ENCODE data around the gene DNAAF8. TPM values are rescaled to one million over a fixed set of nuclear protein-coding genes. Genes with fewer than 3 reads are reported as not detected.

The DNAAF8 gene
- polyA plus RNA-seq, 2 of the 4 experiments (the other 2 are of a cell fraction) = 1.6 TPM

GRCh38 chr16:4696905-4697847, 37.2 kb upstream of the DNAAF8 start:
- DNase-seq (ENCODE audit: low read depth in 1 of 2, low spot score in 1 of 2) (no peak), ATAC-seq (no peak), FAIRE-seq (no peak)
- ChIA-PET POLR2A (no interaction called here), CTCF (interaction anchor here (1.0 to 2.2 kb wide), 6 partner anchors 9 to 387 kb away, joined by 3 to 12 read pairs (median 5); partner anchors contain the start of gene MGRN1)
- Histone ChIP-seq H3K27ac (no peak overlapping the region), H3K4me3 (no peak overlapping the region), H3K9me3 (no peaks in the 10 kb centered on the region), H3K4me2 (no peak overlapping the region), H3K4me1 (peaks cover 11% of the 10 kb centered on the region; the same call in 1 of the 3 replicates)
- 0 out of 5 replicates have a peak, but pooled peaks of 1 of the 2 experiments have one; percentile 0 for TF ChIP-seq JUN (IDR thresholded peaks at IDR 0.05)
- TF ChIP-seq BHLHE40 (IDR thresholded peaks at IDR 0.05; ENCODE audit: low read depth, low read length) = no peak
- WGBS (ENCODE audit: missing lambda C conversion rate) = 90% methylated on average over 26 of the region's 33 CpGs

- peaks cover 6% of the 10 kb centered on the region; the same call in 1 of the 3 replicates for H3K4me1 ChIP-seq
- POLR2A ChIA-PET = interaction anchor here (0.7 kb wide), 1 partner anchor 36 kb away, joined by 5 read pairs; the partner anchor contains the start of genes ANKS3 and DNAAF8
- WGBS (ENCODE audit: missing lambda C conversion rate) = 93% methylated on average over 5 of the region's 9 CpGs
- ATAC-seq = no peak
- FAIRE-seq = no peak
- DNase-seq (ENCODE audit: low read depth in 1 of 2, low spot score in 1 of 2) = no peak
- TF ChIP-seq RARB (CRISPR knock-in tag; IDR thresholded peaks at IDR 0.05) = no peak
- TF ChIP-seq JUN (IDR thresholded peaks at IDR 0.05) = 0 out of 5 replicates have a peak, but pooled peaks of 1 of the 2 experiments have one; percentile 5
- no peaks in the 10 kb centered on the region for H3K9me3 ChIP-seq
- CTCF ChIA-PET = interaction anchor here (1.0 to 1.7 kb wide), 3 partner anchors 9 to 387 kb away, joined by 3 to 6 read pairs (median 5); no protein-coding TSS in a partner anchor
- H3K4me3 ChIP-seq = no peak overlapping the region
- H3K27ac ChIP-seq = no peak overlapping the region
- H3K4me2 ChIP-seq = no peak overlapping the region
Observed at GRCh38 chr16:4697848-4698291, 36.5 kb upstream of the DNAAF8 start.

GRCh38 chr16:4698321-4699045, 35.9 kb upstream of the DNAAF8 start:
- ChIA-PET CTCF (interaction anchor here (1.0 to 1.7 kb wide), 2 partner anchors 258 to 386 kb away, joined by 3 to 6 read pairs; no protein-coding TSS in a partner anchor), POLR2A (interaction anchor here (0.6 to 0.7 kb wide), 3 partner anchors 35 to 255 kb away, joined by 3 to 9 read pairs (median 5); partner anchors contain the start of genes ANKS3 and DNAAF8)
- Histone ChIP-seq H3K4me1 (0 out of 3 replicates have a peak, but pooled peaks cover 5% of the 10 kb centered on the region), H3K4me2 (no peak overlapping the region), H3K9me3 (no peaks in the 10 kb centered on the region), H3K27ac (no peak overlapping the region), H3K4me3 (no peak overlapping the region)
- TF ChIP-seq MAFK (IDR thresholded peaks at IDR 0.05; ENCODE audit: partially characterized antibody) (no peak), RCOR1 (IDR thresholded peaks at IDR 0.05; ENCODE audit: low read depth, low read length) (no peak), RARB (CRISPR knock-in tag; IDR thresholded peaks at IDR 0.05) (no peak), RNF2 (IDR thresholded peaks at IDR 0.05; ENCODE audit: borderline replicate concordance, low read depth) (no peak), MYC (IDR thresholded peaks at IDR 0.05; ENCODE audit: borderline replicate concordance, low read length) (no peak), KDM5A (IDR thresholded peaks at IDR 0.05) (no peak), HOXB5 (CRISPR knock-in tag; IDR thresholded peaks at IDR 0.05) (no peak), ZNF302 (CRISPR knock-in tag; IDR thresholded peaks at IDR 0.05) (no peak), TFCP2L1 (CRISPR knock-in tag; IDR thresholded peaks at IDR 0.05) (no peak), JUNB (IDR thresholded peaks at IDR 0.05) (no peak), CEBPB (IDR thresholded peaks at IDR 0.05) (no peak), BCL3 (IDR thresholded peaks at IDR 0.05) (no peak)
- TF ChIP-seq, protein P1, sequence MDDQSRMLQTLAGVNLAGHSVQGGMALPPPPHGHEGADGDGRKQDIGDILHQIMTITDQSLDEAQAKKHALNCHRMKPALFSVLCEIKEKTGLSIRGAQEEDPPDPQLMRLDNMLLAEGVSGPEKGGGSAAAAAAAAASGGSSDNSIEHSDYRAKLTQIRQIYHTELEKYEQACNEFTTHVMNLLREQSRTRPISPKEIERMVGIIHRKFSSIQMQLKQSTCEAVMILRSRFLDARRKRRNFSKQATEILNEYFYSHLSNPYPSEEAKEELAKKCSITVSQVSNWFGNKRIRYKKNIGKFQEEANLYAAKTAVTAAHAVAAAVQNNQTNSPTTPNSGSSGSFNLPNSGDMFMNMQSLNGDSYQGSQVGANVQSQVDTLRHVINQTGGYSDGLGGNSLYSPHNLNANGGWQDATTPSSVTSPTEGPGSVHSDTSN (IDR thresholded peaks at IDR 0.05) = no peak
- TF ChIP-seq, protein P2, sequence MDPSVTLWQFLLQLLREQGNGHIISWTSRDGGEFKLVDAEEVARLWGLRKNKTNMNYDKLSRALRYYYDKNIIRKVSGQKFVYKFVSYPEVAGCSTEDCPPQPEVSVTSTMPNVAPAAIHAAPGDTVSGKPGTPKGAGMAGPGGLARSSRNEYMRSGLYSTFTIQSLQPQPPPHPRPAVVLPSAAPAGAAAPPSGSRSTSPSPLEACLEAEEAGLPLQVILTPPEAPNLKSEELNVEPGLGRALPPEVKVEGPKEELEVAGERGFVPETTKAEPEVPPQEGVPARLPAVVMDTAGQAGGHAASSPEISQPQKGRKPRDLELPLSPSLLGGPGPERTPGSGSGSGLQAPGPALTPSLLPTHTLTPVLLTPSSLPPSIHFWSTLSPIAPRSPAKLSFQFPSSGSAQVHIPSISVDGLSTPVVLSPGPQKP (IDR thresholded peaks at IDR 0.05; ENCODE audit: low read depth, low read length) = no peak
- no peak for DNase-seq (ENCODE audit: low read depth in 1 of 2, low spot score in 1 of 2)
- no peak for FAIRE-seq
- no peak for ATAC-seq
- 93% methylated on average over 21 of the region's 36 CpGs for WGBS (ENCODE audit: missing lambda C conversion rate)

Data from A549 (cell line).